K562 (cell line): Measurements from ENCODE around the gene MSANTD1. TPM values are rescaled to one million over a fixed set of nuclear protein-coding genes. Genes with fewer than 3 reads are reported as not detected.

ENCODE experiments used
- CHD1 ChIP-seq: fragments of 200-600 bp; sonication (generic); IDR thresholded peaks from one replicate; pipeline ENCODE4 v1.6.1; 2012; ENCODE audit warnings: mild to moderate bottlenecking, moderate library complexity, low read length, inconsistent platforms
- DPF2 ChIP-seq: fragments of 450-650 bp; IDR thresholded peaks from 2 replicates; pipeline ENCODE4 v1.6.1; 2016
- ERF ChIP-seq: fragments of 450-650 bp; formaldehyde crosslinking; IDR thresholded peaks from 2 replicates; pipeline ENCODE4 v1.4.0; 2020; ENCODE audit warnings: mild to moderate bottlenecking, mixed read lengths
- GMEB1 ChIP-seq: fragments of 250-450 bp; sonication (Bioruptor Pico); IDR thresholded peaks from 2 replicates; pipeline ENCODE4 v1.4.0; 2020; ENCODE audit warnings: mild to moderate bottlenecking
- HMG20B ChIP-seq: fragments of 250-450 bp; sonication (Bioruptor Pico); IDR thresholded peaks from 2 replicates; pipeline ENCODE4 v1.5.0; 2021; ENCODE audit warnings: mild to moderate bottlenecking
- HNRNPL ChIP-seq: fragments of 200-400 bp; formaldehyde crosslinking; IDR thresholded peaks from 2 replicates; pipeline ENCODE4 v1.6.1; 2017; ENCODE audit warnings: low read depth, mild to moderate bottlenecking, low read length
- MXI1 ChIP-seq: IDR thresholded peaks from 2 replicates; pipeline ENCODE4 v1.6.1; 2011; ENCODE audit warnings: low read depth, mild to moderate bottlenecking, improper control_type of control experiment, low read length
- NR4A1 ChIP-seq, 2 experiments: fragments of 250-450 bp in 1 of 2; fragments of 450-650 bp in 1 of 2; sonication (Bioruptor Pico) in 1 of 2; IDR thresholded peaks; 2 replicates each; pipeline versions ENCODE4 v1.4.0 to v1.6.1; 2016 to 2020; ENCODE audit warnings: mild to moderate bottlenecking in 2 of 2, missing compliant biosample characterization in 1 of 2, missing genetic modification characterization in 1 of 2, moderate library complexity in 1 of 2
- PREB ChIP-seq: sonication (generic); formaldehyde crosslinking; IDR thresholded peaks from 2 replicates; pipeline ENCODE4 v1.8.1; 2023; ENCODE audit warnings: mild to moderate bottlenecking, missing genetic modification reagents
- RFX7 ChIP-seq: fragments of 250-450 bp; sonication (Bioruptor Pico); IDR thresholded peaks from 2 replicates; pipeline ENCODE4 v1.5.1; 2021; ENCODE audit warnings: mild to moderate bottlenecking
- SAFB2 ChIP-seq: fragments of 200-400 bp; formaldehyde crosslinking; IDR thresholded peaks from 2 replicates; pipeline ENCODE4 v1.6.1; 2018; ENCODE audit warnings: borderline replicate concordance, low read length, low read depth, moderate library complexity; ENCODE audit not compliant: severe bottlenecking
- SNRNP70 ChIP-seq: fragments of 200-400 bp; formaldehyde crosslinking; optimal IDR thresholded peaks from 2 replicates; pipeline ENCODE3; 2017; ENCODE audit warnings: low read depth, low read length
- TEAD4 ChIP-seq, 2 experiments: sonication (generic) in 1 of 2; formaldehyde crosslinking in 1 of 2; IDR thresholded peaks; 2 replicates each; pipeline versions ENCODE4 v1.6.1 to v1.8.0; 2012 to 2022; ENCODE audit warnings: borderline replicate concordance in 1 of 2, inconsistent platforms in 1 of 2, low read length in 1 of 2, mild to moderate bottlenecking in 1 of 2, missing genetic modification reagents in 1 of 2
- XRCC5 ChIP-seq: fragments of 200-400 bp; formaldehyde crosslinking; IDR thresholded peaks from 2 replicates; pipeline ENCODE4 v1.6.1; 2017; ENCODE audit warnings: low read depth, mild to moderate bottlenecking, low read length
- ZNF165 ChIP-seq: fragments of 250-450 bp; sonication (Bioruptor Pico); IDR thresholded peaks from 2 replicates; pipeline ENCODE4 v1.4.0; 2020; ENCODE audit warnings: borderline replicate concordance
- ZNF512 ChIP-seq: IDR thresholded peaks from 2 replicates; pipeline ENCODE4 v1.6.1; 2016; ENCODE audit warnings: missing genetic modification characterization, missing compliant biosample characterization
- ZNF551 ChIP-seq: fragments of 250-450 bp; sonication (Bioruptor Pico); IDR thresholded peaks from 2 replicates; pipeline ENCODE4 v1.5.0; 2021; ENCODE audit warnings: mild to moderate bottlenecking, moderate library complexity
- polyA plus RNA-seq, 8 experiments: library from polyadenylated mRNA; depleted of rRNA in 4 of 8; stranded (reverse) in 5 of 8; unstranded in 3 of 8; fragments of >200 nt; fragmentation: Nextera tagmentation in 2 of 8; fragmentation: Illumina TruSeq in 1 of 8; extraction: Ambion mirVana in 2 of 8; extraction: Trizol in 1 of 8; gene quantifications; 2 replicates each; pipeline versions ENCODE4 v1.2.1 to v1.2.3, GENCODE V29; 2011 to 2014; ENCODE audit warnings: inconsistent platforms in 1 of 8, missing spikeins in 1 of 8
- total RNA-seq, 7 experiments: library from RNA; depleted of rRNA in 6 of 7; stranded (reverse); fragments of >200 nt in 6 of 7; fragmentation: Illumina TruSeq in 2 of 7; extraction: Trizol in 2 of 7; gene quantifications; 2 replicates each; pipeline versions ENCODE4 v1.2.1 to v1.2.3, GENCODE V29; 2011 to 2021; ENCODE audit warnings: low replicate concordance in 1 of 7
- TF ChIP-seq, protein P1 (sequence below), 2 experiments: fragments of 450-650 bp; conservative IDR thresholded peaks; 2 replicates each; pipeline ENCODE4 v1.6.1; 2017; ENCODE audit warnings: mild to moderate bottlenecking in 2 of 2, moderate library complexity in 2 of 2

MSANTD1 gene
- total and polyA plus RNA-seq, 9 of the 15 experiments (the other 6 are each of a cell fraction or from before 2014, with no cell fraction given): 0.04 to 0.09 (median 0.07) TPM; not detected in 6

DNA sequence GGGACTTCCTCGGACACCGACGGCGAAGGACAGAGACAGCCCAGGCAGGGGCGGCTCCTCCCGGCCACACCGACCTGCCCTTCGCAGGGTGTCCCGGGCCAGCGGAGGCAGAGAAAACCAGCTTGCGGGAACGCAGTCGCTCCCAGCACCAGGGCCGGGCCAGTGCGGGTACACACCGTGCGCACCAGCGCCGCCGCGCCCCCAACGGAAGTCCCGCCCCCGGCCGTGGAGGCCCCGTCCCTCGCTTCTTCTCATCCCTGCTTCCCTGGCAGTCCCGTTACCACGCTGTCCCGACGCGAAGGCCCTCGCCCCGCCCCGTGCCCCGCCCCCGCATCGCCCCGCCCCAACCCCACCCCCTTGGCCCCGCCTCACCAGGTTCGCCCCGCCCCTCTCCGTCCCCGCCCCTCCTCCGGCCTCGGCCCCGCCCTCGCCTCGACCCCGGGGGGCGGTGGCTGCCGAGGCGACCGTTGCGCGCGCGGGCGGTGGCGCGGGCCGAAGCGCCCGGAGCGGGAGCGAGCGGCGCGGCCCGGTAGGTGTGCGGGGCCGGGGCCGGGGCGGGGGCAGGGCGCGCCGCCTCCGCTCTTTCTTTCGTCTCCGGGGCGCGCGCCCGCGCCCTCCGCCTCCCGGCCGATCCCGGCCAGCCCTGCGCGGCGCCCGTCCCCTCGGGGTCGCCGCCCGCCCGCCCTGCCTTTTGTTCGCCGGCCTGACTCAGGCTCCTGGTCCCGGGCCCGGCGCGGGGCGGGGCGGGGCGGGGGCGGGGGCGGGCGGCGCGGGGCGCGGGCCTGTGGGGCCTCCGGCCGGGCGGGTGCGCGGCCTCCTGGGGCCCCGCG is 43.8 kb downstream of the MSANTD1 start, which contains the start of gene RGS12 (continued):
- TF ChIP-seq GMEB1 (CRISPR knock-in tag) (0 out of 2 replicates have a peak, but pooled peaks have one; percentile 17), PREB (CRISPR knock-in tag) (no peak), CHD1 (no peak), MXI1 (no peak), HMG20B (CRISPR knock-in tag) (no peak), ZNF551 (no peak), XRCC5 (no peak), SAFB2 (no peak), ZNF512 (no peak), NR4A1 (CRISPR knock-in tag; IDR thresholded peaks at IDR 0.05) (no peak), NR4A1 (tag; IDR thresholded peaks at IDR 0.05) (no peak), RFX7 (CRISPR knock-in tag) (no peak), ERF (no peak), SNRNP70 (no peak), ZNF165 (CRISPR knock-in tag) (0 out of 2 replicates have a peak, but pooled peaks have one; percentile 21), TEAD4 (IDR thresholded peaks at IDR 0.05; ENCODE audit: low read length) (no peak), TEAD4 (CRISPR knock-in tag; IDR thresholded peaks at IDR 0.05; ENCODE audit: borderline replicate concordance) (no peak), DPF2 (no peak), HNRNPL (no peak)
- TF ChIP-seq, protein P1, sequence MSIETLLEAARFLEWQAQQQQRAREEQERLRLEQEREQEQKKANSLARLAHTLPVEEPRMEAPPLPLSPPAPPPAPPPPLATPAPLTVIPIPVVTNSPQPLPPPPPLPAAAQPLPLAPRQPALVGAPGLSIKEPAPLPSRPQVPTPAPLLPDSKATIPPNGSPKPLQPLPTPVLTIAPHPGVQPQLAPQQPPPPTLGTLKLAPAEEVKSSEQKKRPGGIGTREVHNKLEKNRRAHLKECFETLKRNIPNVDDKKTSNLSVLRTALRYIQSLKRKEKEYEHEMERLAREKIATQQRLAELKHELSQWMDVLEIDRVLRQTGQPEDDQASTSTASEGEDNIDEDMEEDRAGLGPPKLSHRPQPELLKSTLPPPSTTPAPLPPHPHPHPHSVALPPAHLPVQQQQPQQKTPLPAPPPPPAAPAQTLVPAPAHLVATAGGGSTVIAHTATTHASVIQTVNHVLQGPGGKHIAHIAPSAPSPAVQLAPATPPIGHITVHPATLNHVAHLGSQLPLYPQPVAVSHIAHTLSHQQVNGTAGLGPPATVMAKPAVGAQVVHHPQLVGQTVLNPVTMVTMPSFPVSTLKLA (conservative IDR thresholded peaks at IDR 0.05): peak in 1 of 2 experiments; percentile 66; a peak in 2 of 4 replicates
